Endometrial microvascular endothelial cells (primary cell): ENCODE results near the gene BAX. TPM values are rescaled to one million over a fixed set of nuclear protein-coding genes. Genes with fewer than 3 reads are reported as not detected.
"Not testable (repeated sequence)": the region's sequence is repeated elsewhere in the genome, so short reads cannot be mapped to it uniquely, and the experiment has no call there.

Experiments used
- in situ Hi-C: cut with HindIII; loops from 2 replicates; pipeline ENCODE4 v1.10.0; 2017; ENCODE audit warnings: low sequenced_read_pairs, low pct_unique_long_range_greater_than_20kb; ENCODE audit errors: inconsistent ontology term
- total RNA-seq: library from RNA; depleted of rRNA; stranded (reverse); fragments of >200 nt; gene quantifications from one replicate; pipeline ENCODE4 v1.2.3, GENCODE V29; 2015; ENCODE audit errors: inconsistent ontology term

The BAX gene
- total RNA-seq, 1 donor from 2014 or later: 149 TPM

GRCh38 chr19:48927692-48928091 lies 27.0 kb upstream of the BAX start:
- in situ Hi-C loops: not testable (repeated sequence)

GRCh38 chr19:48928164-48929025 lies 26.3 kb upstream of the BAX start:
- in situ Hi-C loops: no loop called here

GRCh38 chr19:48933382-48933932 lies 21.2 kb upstream of the BAX start, which contains the start of gene DHDH:
Gene DHDH, plus strand, starts transcription at chr19:48933699. Its CDS starts 23 bp downstream, at chr19:48933722.
- in situ Hi-C loops: no loop called here

GRCh38 chr19:48934837-48935236 lies 19.8 kb upstream of the BAX start:
- in situ Hi-C loops: no loop called here

- in situ Hi-C loops: no loop called here
Measured at GRCh38 chr19:48935864-48936263, 18.8 kb upstream of the BAX start.

- in situ Hi-C loops: no loop called here
Measured at GRCh38 chr19:48938256-48938655, 16.4 kb upstream of the BAX start.

GRCh38 chr19:48940902-48941301 lies 13.8 kb upstream of the BAX start:
- in situ Hi-C loops: no loop called here

GRCh38 chr19:48943081-48943480 lies 11.6 kb upstream of the BAX start:
- in situ Hi-C loops: no loop called here

- in situ Hi-C loops: no loop called here
Measured at GRCh38 chr19:48945415-48945814, 9.3 kb upstream of the BAX start.

GRCh38 chr19:48945817-48946216 lies 8.9 kb upstream of the BAX start:
- in situ Hi-C loops: no loop called here

GRCh38 chr19:48946463-48947257 lies 8.0 kb upstream of the BAX start:
- in situ Hi-C loops: no loop called here

- in situ Hi-C loops: no loop called here
Measured at GRCh38 chr19:48947258-48947542, 7.5 kb upstream of the BAX start.

GRCh38 chr19:48950159-48950558 lies 4.5 kb upstream of the BAX start:
- in situ Hi-C loops: no loop called here

- in situ Hi-C loops: no loop called here
Measured at GRCh38 chr19:48950830-48951519, 3.7 kb upstream of the BAX start.

GRCh38 chr19:48953141-48953540 lies 1.5 kb upstream of the BAX start:
- in situ Hi-C loops: no loop called here

- in situ Hi-C loops: no loop called here
Measured at GRCh38 chr19:48953990-48954594, 583 bp upstream of the BAX start.

- in situ Hi-C loops: no loop called here
Measured at GRCh38 chr19:48955308-48955958, 758 bp downstream of the BAX start.

GRCh38 chr19:48958006-48958405 lies 3.3 kb downstream of the BAX start:
- in situ Hi-C loops: no loop called here
